KG1 (cell line): ENCODE results near the gene LARGE1.
A peak's percentile ranks its signal among the peaks of the same experiment; 100 is the strongest.

ENCODE experiments used
- DNase-seq: peaks from one replicate; lab custom pipeline; 2025; lab: John Stamatoyannopoulos, UW

Gene LARGE1

GRCh38 chr22:33853200-33854097 lies 66.8 kb downstream of the LARGE1 start:
- peak; percentile 4 for DNase-seq

DNA sequence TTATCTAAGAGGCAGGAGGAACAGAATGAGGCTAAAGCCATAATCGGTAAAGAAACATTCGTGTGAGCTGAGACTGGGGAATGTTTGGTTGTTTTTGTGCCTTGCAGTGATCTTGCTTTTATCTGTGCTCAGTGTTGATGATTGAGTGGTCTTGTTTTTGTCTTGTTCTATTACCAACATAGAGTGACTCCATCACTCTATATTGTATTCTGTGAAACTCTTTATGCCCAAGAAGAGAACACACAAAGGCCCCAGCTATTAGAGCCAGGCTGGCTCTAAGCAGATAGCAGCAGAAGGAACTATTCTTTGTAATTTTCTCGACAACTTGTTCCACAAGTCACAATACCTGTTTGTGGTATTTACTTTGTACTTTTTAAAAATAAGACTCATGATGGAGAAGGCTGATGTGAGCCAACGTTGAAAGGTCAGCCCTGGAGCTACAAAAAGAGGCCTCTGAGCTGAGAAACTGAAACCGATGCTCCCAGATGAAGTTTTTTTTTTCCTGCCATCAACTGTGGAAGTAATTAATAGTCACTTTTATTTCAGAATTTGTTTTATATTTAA lies 68.4 kb downstream of the LARGE1 start:
- no peak for DNase-seq

- no peak for DNase-seq
Observed at GRCh38 chr22:33851240-33851639, 69.0 kb downstream of the LARGE1 start.

DNA sequence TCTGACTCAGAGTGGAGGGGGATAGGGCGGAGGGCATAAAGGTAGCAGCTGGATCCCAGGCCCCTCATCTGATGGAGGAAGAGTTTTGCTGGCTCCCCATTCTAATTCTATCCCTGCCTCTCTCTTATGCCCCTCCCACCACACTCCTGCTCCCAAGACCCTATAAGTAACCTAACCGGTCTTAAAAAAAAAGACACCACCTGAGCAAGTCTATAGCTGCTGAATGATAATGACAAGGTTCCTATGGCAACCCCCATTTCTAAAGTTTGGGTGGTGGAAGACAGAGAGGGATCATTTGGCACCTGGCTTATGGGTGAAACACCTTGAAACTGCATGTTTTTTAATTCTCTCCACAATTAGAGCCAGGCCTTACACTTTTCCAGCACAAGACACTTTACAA lies 69.6 kb downstream of the LARGE1 start:
- DNase-seq: no peak

GRCh38 chr22:33850193-33850592 lies 70.1 kb downstream of the LARGE1 start:
- DNase-seq: no peak

DNA sequence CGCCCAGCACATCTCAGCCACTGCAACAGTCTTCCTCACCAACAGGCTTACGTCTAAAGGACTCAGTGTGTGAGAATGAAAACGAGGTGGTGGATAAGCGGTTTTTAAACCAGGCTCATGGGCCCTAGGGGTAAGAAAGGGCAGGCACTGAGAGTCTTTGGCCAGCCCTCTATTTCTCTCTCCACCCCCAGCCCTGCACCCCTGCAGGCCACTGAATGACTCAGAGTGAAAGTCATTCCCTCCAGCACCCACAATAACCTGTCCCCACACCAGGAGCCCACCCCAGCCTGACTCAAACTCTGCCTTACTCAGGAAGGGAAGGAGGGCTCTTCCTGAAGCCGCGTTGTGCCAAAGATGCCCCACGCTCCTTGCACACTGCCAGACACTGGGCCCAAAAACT lies 72.0 kb downstream of the LARGE1 start:
- no peak for DNase-seq

DNA sequence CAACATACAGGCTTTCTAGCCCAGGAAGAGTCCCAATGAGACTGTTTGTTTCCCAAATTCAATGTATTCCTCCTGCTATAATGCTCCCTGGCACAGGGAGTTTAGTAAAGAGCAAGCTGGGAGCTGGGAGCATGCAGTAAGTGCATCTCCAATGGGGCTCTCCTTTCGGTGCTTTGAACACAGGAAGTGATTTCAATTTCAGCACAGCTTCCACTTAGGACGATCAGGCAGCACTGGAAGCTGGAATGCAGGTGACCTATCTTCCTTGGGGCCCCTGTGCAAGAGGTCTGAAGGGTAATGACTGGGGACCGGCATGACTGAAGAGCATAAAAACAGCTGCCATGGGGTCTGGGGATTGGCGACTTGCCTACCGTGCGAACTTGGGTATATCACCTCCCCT lies 76.0 kb downstream of the LARGE1 start:
- no peak for DNase-seq

DNA sequence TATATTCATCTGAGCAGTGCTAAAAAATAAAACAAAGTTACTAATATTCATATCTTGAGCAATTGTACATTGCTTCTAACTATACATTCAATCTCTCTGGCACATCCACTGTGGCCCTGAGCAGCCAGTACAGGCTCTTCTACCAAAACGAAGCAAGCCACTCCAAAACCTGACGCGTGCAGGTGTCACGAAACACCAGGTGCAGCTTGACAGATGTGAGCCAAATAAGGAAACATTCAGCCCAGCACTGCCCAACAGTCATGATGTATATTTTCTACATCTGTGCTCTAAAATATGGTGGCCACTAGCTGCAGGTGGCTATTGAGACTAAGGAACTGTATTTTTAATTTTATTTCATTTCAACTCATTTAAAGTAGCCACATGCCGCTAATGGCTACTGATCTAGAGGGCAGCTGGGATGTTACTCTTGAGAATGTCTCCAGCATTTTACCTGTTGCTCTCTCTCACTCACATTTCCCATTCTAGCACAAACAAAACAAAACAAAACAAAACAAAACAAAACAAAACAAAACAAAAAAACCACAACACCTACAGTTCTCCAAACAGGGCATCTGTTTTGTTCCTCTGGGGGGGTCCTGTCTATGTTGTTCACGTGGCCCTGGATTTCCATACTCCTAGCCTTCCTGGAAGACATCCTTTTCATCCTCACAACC lies 77.7 kb downstream of the LARGE1 start:
- no peak for DNase-seq

DNA sequence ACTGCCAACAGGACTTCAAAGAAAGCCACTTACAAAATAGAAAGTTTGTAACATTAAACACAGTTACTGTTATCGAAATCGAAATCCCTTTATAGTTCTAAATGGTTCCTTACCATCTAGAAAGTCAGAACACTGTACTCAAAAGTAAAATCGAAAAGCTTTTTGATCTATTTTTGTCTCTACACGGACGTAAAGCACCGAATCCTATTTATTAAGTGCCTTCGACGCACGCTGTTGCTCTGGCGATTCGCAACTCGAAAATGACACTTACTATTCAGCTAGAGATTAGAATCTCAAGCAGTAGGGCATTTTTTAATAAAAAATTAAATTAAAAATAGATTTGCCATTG lies 78.3 kb downstream of the LARGE1 start:
- DNase-seq: no peak

DNA sequence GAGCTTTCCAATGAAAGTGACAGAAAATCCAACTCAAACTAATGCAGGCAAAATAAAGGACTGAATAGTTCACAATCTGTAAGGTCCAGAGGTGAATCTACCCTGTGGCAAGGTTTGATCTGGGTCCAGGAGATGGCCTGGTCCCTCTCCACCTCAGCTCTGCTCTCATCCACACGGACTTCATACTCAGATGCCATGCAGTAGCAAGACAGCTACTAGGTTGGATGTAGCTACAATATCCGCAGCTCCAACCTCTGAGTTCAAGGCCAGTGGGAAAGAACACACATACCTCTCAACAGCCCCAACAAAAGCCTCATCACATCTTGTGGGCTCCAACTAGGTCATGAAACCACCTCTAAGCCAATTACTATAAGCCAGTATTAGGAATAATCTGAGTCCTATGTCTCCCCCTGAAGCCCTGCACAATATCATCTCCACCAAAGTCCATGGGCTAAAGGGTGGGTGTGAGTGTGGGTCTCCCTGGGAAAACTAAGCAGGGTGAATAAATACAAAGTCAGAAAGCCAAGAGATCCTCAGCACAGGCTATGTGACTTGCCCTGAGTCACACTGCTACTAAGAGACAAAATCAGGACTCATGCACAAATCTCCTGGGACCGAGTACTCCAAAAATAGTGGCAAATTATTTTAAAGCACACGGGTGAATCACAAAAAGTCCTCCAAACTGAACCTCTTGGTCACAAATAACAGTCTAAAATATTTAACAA lies 78.8 kb downstream of the LARGE1 start:
- no peak for DNase-seq

DNA sequence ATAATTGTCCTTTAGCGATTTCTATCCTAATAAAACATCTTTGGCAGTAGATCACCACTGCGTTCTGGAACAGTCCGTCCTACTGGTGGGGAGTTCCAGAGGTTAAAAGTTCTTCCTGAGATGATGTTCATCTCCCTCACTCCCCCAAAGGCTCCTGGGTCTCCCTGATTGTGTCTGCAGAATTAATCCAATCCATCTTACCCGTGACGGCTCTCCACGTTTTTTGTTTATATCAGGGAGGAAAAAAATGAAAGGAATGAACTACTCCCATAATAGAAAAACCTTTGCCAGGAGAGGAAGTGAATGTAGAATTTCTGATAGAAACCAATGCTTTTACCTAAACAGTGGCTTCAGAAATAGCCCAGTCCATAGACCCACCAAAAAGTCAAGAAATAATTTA lies 81.6 kb downstream of the LARGE1 start:
- no peak for DNase-seq

- DNase-seq: no peak
Observed at GRCh38 chr22:33837826-33838225, 82.5 kb downstream of the LARGE1 start.

DNA sequence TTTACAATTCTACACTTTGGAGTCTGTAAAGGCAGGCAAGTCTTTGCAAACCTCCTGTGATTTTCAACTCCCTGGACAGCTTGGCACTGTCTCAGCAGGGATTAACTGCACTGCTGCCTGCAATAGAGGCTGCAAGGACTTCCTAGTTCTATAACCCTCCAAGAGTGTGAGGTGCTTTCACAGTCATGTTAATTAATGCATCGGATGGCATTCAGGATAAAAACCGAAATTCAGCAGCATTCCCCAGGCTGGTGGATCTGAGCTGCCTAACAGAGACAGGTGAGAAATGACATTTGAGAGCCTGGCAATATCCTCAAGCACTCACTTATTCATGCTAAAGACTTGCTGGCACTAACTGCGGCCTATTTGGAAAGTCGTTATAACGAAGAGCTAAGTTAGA lies 85.0 kb downstream of the LARGE1 start:
- DNase-seq: no peak

DNA sequence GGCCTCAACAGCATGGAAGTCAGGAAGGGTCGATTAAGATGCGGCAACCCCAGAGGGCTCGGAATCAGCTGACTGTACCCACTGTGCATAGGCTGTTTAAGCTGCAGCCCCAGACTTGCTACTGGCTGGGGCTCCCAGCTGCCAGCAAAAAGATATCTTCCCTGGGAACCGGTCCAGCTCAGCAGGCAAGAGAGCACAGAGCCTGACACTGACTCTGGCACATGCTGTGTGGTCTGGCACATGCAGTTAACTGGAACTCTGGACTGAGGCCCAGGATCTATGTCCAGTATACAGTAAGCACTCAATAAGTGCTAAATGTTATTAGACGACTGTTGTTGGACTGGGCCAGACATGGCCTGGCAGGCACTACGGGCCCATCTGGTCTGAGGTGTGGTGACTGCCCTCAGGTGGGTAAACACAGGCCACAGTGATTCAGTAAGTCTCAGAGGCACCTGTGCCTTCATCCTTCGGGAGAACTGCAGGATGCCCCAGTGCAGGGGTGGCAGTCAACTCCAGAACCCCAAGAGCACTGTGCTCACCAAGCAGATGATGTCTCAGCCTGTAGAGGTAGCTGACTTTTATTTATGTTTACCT lies 87.6 kb downstream of the LARGE1 start:
- no peak for DNase-seq

DNA sequence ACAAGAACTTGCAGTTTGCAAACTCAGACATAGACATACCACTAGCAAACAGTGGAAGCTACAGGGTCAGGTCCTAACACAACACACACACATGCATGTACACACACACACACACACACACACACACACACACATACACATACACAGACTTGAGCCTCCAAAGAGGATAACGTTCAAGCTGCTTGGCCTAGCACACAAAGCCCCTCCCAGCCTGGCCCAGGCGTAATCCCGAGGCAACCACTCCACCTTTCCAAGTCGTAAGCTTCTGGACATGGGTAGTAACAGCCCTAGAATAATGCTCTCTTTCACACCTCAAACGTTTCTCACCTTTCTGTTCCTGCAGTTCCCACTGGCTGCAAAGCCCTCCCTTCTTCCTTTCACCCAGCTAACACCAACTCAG lies 88.6 kb downstream of the LARGE1 start:
- DNase-seq: no peak

- no peak for DNase-seq
Observed at GRCh38 chr22:33831207-33831606, 89.1 kb downstream of the LARGE1 start.

DNA sequence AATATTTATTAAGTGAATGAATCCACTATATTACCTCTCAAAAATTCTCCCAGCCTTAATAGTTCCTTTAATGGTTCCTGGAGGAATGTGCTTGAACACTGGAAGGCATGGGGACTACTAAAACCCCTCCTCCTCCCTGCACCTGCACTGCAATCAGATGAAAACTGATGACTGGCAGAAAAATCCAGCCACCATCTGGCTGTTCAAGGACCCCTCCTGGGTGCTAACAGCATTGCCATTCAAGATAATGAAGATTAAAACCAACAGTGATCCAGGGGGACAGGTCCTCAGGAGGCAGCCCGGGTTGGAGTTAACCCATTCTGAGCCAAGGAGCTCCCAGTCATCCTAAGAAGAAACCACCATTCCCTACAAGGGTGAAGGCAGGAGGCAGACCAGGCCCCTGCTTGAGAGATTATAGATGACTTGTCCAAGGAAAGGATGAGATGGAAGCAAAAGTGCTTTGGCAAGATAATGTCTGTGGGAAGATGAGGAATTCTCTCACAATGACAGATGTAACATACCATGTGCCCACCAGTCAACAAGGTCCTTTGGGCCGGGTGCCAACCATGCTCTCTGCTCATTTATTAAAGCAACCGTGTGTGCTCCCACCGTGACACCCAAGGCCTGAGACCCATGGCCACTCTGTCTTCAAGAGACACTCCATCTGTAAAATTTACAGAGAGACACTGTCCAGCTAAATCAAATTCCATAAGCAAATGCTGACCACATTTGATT lies 90.6 kb downstream of the LARGE1 start:
- no peak for DNase-seq

DNA sequence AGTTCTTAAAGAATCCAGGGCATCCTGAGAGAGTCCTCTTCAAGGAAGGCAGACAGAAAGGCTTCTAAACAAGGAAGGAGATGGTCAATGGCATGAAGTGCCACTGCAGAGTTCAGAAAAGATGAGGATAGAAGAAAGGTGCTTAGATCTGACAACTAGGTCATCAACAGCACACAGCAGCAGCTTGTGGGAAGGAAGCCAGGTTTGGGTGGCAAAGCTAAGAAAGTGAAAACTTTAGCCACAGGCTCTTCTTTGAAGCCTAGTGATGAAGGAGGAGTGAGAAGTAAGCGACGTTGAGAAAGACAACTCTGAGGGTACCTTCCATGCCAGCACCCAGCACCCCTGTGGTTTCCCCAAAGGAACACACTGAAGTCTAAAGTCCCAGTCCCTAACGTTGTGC lies 92.0 kb downstream of the LARGE1 start:
- no peak for DNase-seq

DNA sequence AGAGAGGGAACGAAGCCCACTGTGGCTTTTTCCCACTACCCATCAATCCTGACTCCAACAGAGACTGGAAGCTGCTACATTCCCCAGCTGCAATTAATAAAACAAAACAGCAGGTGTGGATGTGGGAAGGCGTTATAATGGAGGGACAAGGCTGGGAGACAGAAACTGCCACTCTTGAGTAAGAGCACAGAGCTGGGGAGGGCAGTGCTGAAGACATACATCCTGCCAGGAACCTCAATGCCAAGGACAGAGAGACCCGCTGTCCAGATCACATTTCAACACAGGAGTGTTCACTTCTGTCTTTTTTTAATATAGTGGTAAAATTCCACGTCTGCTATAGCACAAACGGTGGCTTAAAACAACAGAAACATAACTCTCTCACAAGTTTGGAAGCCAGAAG lies 94.5 kb downstream of the LARGE1 start:
- no peak for DNase-seq

- no peak for DNase-seq
Observed at GRCh38 chr22:33823552-33823951, 96.7 kb downstream of the LARGE1 start.

GRCh38 chr22:33821290-33821689 lies 99.0 kb downstream of the LARGE1 start:
- no peak for DNase-seq

GRCh38 chr22:33819743-33820142 lies 100.5 kb downstream of the LARGE1 start:
- no peak for DNase-seq
